Epithelial cell of proximal tubule (primary cell): ENCODE measurements around the gene HPGDS. TPM values are rescaled to one million over a fixed set of nuclear protein-coding genes. Genes with fewer than 3 reads are reported as not detected.

Experiments
- DNase-seq: peaks from one replicate; pipeline ENCODE4 v3.0.0-alpha.2; 2011; ENCODE audit warnings: low read depth
- H3K4me3 ChIP-seq: 2 replicates; pipeline ENCODE4 v1.5.1; 2011; ENCODE audit warnings: low read depth, mild to moderate bottlenecking, low read length
- CTCF ChIP-seq: conservative IDR thresholded peaks from 2 replicates; pipeline ENCODE4 v1.5.1; 2012; ENCODE audit warnings: low read depth, mild to moderate bottlenecking, low read length
- total RNA-seq: library from RNA; depleted of rRNA; stranded (reverse); fragments of >200 nt; gene quantifications from 2 replicates; pipeline ENCODE4 v1.2.3, GENCODE V29; 2015

Gene HPGDS
- total RNA-seq, 1 donor from 2014 or later: not detected

GRCh38 chr4:94369046-94369445 lies 26.4 kb upstream of the HPGDS start:
- DNase-seq: no peak
- TF ChIP-seq CTCF: no peak

GRCh38 chr4:94368459-94368858 lies 25.8 kb upstream of the HPGDS start:
- no peak overlapping the region for H3K4me3 ChIP-seq
- no peak for TF ChIP-seq CTCF
- DNase-seq: no peak

More at GRCh38 chr4:94369046-94369445, 26.4 kb upstream of the HPGDS start:
- no peak overlapping the region for H3K4me3 ChIP-seq

- TF ChIP-seq CTCF: no peak
- H3K4me3 ChIP-seq: no peak overlapping the region
- DNase-seq: no peak
Observed at GRCh38 chr4:94365304-94365703, 22.7 kb upstream of the HPGDS start.

GRCh38 chr4:94364527-94364926 lies 21.9 kb upstream of the HPGDS start:
- TF ChIP-seq CTCF: no peak
- H3K4me3 ChIP-seq: no peak overlapping the region
- no peak for DNase-seq

GRCh38 chr4:94363136-94363655 lies 20.6 kb upstream of the HPGDS start:
- DNase-seq: no peak
- no peak overlapping the region for H3K4me3 ChIP-seq
- no peak for TF ChIP-seq CTCF

- no peak overlapping the region for H3K4me3 ChIP-seq
- no peak for DNase-seq
- no peak for TF ChIP-seq CTCF
Observed at GRCh38 chr4:94359838-94360237, 17.2 kb upstream of the HPGDS start.

GRCh38 chr4:94359221-94359620 lies 16.6 kb upstream of the HPGDS start:
- no peak for TF ChIP-seq CTCF
- H3K4me3 ChIP-seq: no peak overlapping the region
- DNase-seq: no peak
